C4-2B (cell line): ENCODE measurements around the gene MDC1.
"Not testable (repeated sequence)": the region's sequence is repeated elsewhere in the genome, so short reads cannot be mapped to it uniquely, and the experiment has no call there.

Experiments
- H3K27ac ChIP-seq: fragments of 450-650 bp; 2 replicates; pipeline ENCODE4 v1.5.1; 2017
- CTCF ChIP-seq: fragments of 450-650 bp; conservative IDR thresholded peaks from 2 replicates; pipeline ENCODE4 v1.5.1; 2017; ENCODE audit warnings: mild to moderate bottlenecking
- ZFX ChIP-seq: fragments of 450-650 bp; IDR thresholded peaks from 2 replicates; pipeline ENCODE4 v1.6.1; 2017

MDC1 gene

GRCh38 chr6:30761791-30762429 is 44.8 kb upstream of the MDC1 start:
- H3K27ac ChIP-seq, result no peak overlapping the region

GRCh38 chr6:30760549-30760948 is 43.5 kb upstream of the MDC1 start:
- TF ChIP-seq CTCF (no peak), ZFX (no peak)
- H3K27ac ChIP-seq, result no peak overlapping the region

More at GRCh38 chr6:30761791-30762429, 44.8 kb upstream of the MDC1 start:
- no peak for TF ChIP-seq CTCF
- no peak for TF ChIP-seq ZFX

GRCh38 chr6:30759575-30760239 is 42.6 kb upstream of the MDC1 start:
- TF ChIP-seq CTCF (no peak), ZFX (no peak)
- no peak overlapping the region for H3K27ac ChIP-seq

DNA sequence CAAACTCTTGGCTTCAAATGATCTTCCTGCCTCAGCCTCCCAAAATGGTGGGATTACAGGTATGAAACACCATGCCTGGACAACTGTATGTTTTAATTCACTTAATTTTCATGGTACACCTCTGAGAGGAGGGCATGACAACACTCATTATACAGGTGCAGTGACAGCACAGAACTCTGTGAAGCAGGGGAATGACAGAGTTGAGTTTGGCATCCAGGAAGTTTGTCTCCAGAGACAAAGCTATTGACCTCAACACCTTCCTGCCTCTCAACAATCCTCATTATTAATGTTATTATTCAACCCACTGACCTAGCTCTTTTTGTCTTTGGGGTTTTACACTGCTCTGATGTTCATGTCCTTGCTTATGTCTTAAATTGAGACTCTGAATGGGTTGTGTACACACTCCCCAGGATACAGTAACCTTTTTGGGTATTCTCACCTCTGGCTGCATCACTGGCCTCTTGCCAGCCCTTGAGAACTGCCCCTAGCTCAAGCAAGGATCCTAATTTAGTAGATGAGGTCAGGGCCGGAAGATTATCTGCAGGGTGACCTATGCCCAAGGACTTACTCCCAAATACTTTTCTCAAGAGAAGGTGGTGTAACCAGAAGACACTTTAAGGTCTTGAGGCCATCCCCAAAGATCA is 40.3 kb upstream of the MDC1 start:
- TF ChIP-seq CTCF (no peak), ZFX (no peak)
- no peak overlapping the region for H3K27ac ChIP-seq

- H3K27ac ChIP-seq, result not testable (repeated sequence)
Measured at GRCh38 chr6:30756405-30757003, 39.4 kb upstream of the MDC1 start.

DNA sequence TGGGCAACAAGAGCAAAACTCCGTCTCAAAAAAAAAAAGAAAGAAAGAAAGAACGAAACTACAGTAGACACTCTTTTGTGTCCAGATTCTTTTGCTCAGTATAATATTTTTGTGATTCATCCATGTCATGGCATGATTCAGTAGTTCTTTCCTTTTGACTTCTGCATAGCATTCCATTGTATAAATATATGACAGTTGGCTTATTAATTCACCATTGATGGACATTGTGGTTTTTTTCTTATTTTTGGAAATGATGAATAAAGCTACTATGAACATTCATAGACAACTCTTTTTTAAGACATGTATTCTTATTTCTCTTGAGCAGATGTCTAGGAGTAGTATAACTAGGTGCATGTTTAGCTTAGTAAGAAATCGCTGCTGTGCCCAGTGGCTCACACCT is 37.5 kb upstream of the MDC1 start:
- TF ChIP-seq ZFX (no peak), CTCF (no peak)
- H3K27ac ChIP-seq, result no peak overlapping the region

GRCh38 chr6:30752157-30752927 is 35.3 kb upstream of the MDC1 start:
- H3K27ac ChIP-seq, result no peak overlapping the region
- TF ChIP-seq CTCF, result no peak
- TF ChIP-seq ZFX, result no peak
